HAP-1 (cell line): ENCODE data around the gene ALG12.

Source experiments
- DNase-seq, 2 experiments: peaks; one replicate each; pipeline ENCODE4 v3.0.0-alpha.2; 2016 to 2020; ENCODE audit warnings: low spot score in 2 of 2
- H3K27me3 ChIP-seq: fragments of 250-450 bp; sonication (Bioruptor Pico); 2 replicates; pipeline ENCODE4 v1.5.1; 2020; ENCODE audit warnings: low read depth, mild to moderate bottlenecking, moderate library complexity
- H3K36me3 ChIP-seq: fragments of 250-450 bp; sonication (Bioruptor Pico); replicated peaks from 2 replicates; pipeline ENCODE4 v1.5.1; 2020; ENCODE audit warnings: mild to moderate bottlenecking
- H3K4me1 ChIP-seq: fragments of 250-450 bp; sonication (Bioruptor Pico); 2 replicates; pipeline ENCODE4 v1.5.1; 2020; ENCODE audit warnings: mild to moderate bottlenecking
- H3K4me3 ChIP-seq: fragments of 250-450 bp; sonication (Bioruptor Pico); 2 replicates; pipeline ENCODE4 v1.5.1; 2020; ENCODE audit warnings: mild to moderate bottlenecking, moderate library complexity
- H3K9me3 ChIP-seq: fragments of 250-450 bp; sonication (Bioruptor Pico); 2 replicates; pipeline ENCODE4 v1.5.1; 2020; ENCODE audit warnings: mild to moderate bottlenecking, moderate library complexity
- in situ Hi-C: fragments of 300-500 bp; cut with MboI; formaldehyde crosslinking; loops from 3 replicates; pipeline ENCODE4 v1.14.3; 2020; ENCODE audit warnings: low sequenced_read_pairs, inconsistent platforms, mixed read lengths

The ALG12 gene

DNA sequence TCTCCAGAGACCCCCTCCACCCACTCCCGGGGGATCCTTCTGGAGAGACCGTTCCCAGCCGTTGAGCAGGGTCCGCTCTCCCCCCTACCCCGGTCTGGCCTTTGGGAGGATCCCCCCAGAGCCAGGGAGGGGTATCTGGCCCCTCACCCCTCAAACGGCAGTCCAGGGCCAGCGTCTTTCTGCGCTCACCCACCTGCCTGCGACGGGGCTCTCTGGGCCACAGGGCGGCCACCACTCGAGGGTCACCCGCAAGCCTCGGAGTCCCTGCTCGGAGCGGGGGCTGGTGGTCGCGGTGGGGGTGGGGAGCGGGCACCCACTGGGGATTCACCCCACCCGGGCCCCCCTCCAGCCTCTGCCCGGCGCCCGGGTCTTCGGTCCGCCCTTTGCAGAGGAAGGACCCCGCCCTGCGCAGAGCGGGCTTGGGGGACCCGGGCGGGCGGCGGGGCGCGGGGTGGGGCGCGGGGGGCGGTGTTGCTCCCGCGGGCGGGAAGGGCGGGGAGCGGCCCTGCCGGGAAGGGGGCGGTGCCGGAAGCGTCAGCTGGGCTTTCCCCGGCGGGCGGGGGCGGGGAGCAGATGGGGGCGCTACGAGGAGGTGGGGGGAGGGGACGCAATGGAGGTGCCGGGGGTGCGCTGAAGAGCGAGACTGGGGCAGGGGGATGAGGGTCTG lies 16.8 kb upstream of the ALG12 start:
- DNase-seq = peak; percentile 20 to 83
- in situ Hi-C loops = loop anchor here (5.0 kb wide), 2 partner anchors 97 to 277 kb away; no protein-coding TSS in a partner anchor
- Histone ChIP-seq H3K27me3 (no peaks in the 10 kb centered on the region), H3K36me3 (no peaks in the 10 kb centered on the region), H3K9me3 (no peaks in the 10 kb centered on the region), H3K4me1 (peaks cover 11% of the 10 kb centered on the region), H3K4me3 (peak overlapping the region; percentile 6; the same call in 1 of the 2 replicates)

DNA sequence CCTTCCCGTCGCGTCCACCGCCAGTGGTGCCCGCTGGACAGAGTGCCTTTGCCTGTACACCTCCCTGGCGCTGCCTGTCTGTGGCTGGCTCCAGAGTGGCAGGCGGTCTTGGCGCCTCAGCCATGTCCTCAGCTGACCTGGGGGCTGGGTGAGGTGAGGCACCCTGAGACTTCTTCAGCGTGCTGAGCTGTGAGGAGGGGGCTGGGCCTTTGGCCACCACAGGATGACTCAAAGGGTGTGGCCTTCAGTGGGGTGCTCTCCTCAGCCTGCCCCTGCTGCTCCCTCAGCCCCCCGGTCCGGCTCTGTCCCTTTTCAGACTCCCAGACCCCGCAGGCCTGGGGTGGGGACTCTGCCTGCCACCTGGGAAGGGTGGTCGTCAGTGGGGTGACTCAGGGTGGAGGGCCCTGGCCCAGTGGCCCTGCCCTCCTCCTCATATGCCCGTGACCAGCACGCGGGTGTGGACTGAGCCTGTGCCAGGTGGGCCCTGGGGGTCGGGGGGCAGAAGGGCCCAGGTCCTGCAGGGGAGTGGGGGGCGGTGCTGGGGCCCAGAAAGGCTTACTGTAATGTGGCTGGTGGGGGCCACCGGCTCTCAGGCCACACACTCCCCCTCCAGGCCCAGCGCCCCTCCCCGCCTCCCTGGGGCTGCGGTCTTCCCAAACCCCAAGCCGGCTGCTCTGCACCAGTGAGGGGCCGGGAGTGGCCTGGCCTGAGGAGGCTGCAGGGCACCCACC lies 16.1 kb upstream of the ALG12 start:
- in situ Hi-C loops = loop anchor here (5.0 kb wide), 2 partner anchors 98 to 278 kb away; no protein-coding TSS in a partner anchor
- no peaks in the 10 kb centered on the region for H3K27me3 ChIP-seq
- no peak overlapping the region; the same call in 1 of the 2 replicates for H3K4me3 ChIP-seq
- no peak for DNase-seq
- H3K4me1 ChIP-seq = peaks cover 15% of the 10 kb centered on the region
- no peaks in the 10 kb centered on the region for H3K36me3 ChIP-seq
- no peaks in the 10 kb centered on the region for H3K9me3 ChIP-seq

DNA sequence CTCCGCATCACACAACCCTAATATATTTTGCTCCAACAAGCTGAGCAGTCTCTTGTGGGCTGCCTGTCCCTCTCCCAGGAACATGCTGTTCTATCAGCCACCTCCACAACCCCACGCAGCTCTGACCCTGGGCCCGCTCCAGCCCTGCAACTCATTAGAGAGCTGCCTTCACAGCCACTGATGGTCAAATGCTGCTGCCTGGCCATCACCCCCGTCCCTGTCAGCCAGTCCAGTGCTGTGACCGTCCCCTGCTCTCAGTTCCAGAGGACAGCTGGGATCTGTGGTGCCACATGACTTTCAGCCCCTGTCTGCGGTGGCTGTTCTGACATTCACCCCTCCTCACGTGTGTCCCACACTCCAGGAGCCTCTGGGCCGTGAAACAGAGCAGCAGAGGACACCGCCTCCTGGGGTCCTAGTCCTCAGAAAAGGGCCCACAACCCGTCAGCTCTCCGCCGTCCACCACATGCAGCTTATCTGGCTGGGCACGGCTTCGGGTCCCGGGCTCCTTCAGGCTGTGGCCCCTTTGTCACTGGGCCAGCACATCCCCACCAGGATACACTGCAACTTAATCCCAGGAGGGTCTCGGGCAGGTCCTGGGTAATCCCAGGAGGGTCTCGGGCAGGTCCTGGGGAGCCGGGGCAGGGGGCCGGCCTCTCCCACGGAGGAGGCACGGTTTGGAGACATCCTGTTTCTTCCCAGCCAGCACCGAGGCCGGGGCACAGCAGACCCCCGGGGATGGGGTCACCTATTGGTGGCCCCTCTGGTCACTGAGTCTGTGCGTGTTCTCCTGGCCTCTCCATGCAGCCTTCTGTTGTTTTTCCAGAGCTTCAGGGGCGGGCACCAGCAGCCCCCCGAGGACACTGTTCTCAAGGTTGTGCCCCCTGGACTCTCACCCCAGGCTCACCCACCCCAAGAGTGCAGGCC lies 15.3 kb upstream of the ALG12 start:
- Histone ChIP-seq H3K9me3 (no peaks in the 10 kb centered on the region), H3K4me1 (peaks cover 15% of the 10 kb centered on the region), H3K27me3 (no peaks in the 10 kb centered on the region), H3K36me3 (no peaks in the 10 kb centered on the region), H3K4me3 (no peak overlapping the region)
- DNase-seq = no peak
- in situ Hi-C loops = loop anchor here (5.0 kb wide), 2 partner anchors 99 to 279 kb away; no protein-coding TSS in a partner anchor

DNA sequence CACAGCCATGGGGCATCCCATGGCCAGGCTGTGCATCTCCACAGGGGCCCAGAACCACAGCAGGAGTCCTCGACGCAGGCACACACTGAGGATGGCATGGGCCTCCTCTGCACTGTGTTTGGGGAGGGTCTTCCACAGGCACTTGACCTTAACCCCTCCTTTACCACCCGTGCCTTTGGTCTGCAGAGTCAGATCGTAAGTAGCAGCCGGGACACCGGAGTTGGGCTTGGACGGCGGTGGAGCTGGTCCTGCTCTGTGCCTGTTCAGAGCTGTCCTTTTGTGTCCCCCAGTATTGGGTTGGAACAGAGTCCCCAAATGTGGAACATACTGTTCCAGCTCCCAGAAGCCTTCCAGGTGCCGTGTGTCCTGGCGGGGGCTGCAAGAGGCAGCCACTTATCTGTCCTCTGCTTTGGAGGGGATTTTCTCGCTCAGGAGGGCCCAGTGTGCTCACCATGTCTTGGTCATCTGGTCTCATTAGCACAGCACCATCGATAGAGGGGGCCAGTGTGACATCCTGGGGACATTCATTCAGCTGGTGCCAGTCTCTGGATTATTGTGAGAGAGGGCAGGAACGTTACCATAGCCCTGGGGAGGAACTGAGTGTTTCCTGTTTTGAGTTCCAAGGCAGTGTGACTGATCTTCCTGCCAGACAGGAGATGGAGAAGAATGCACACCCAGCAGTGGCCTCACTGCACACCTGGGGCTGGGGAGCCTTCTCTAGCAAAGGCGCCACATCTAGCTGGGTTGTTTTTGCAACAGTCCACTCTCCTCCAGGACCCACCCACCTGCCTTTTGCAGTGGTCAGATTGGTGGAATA lies 12.6 kb upstream of the ALG12 start:
- H3K4me3 ChIP-seq = no peak overlapping the region
- in situ Hi-C loops = loop anchor here (5.0 kb wide), 2 partner anchors 101 to 281 kb away; no protein-coding TSS in a partner anchor
- DNase-seq = peak; percentile 47 to 76
- peaks cover 4% of the 10 kb centered on the region for H3K4me1 ChIP-seq
- H3K9me3 ChIP-seq = no peaks in the 10 kb centered on the region
- no peaks in the 10 kb centered on the region for H3K27me3 ChIP-seq
- 0 out of 2 replicates have a peak, but pooled peaks cover 3% of the 10 kb centered on the region for H3K36me3 ChIP-seq

DNA sequence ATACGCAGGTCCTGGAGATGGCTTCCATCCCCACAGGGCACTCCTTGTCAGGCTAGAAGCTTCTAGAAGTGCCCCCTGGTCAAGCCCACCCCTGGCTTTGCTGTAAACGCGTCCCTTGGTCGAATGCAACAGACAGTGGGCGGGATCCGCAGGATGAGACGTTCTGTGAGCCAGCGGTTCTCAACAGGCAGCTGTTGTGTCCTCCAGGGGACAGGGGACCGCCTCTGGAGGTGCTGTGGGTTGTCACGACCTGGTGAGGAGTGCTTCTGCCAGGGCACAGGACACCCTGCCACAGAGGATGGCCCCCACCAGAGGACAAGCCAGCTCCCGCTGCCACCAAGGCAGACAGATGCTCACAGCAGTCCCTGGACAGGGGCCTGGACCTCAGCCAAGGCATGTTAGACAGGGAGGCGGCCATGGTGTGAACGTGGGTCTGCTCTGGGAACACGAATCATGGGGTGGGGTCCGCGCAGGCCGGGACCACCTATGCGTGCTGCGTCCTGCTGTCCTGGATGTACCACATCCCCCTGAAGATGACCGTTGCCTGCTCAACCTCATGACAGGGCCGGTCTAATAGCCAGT lies 11.8 kb upstream of the ALG12 start:
- in situ Hi-C loops = loop anchor here (5.0 kb wide), 2 partner anchors 102 to 282 kb away; no protein-coding TSS in a partner anchor
- peaks cover 4% of the 10 kb centered on the region for H3K4me1 ChIP-seq
- H3K4me3 ChIP-seq = no peak overlapping the region
- H3K36me3 ChIP-seq = 0 out of 2 replicates have a peak, but pooled peaks cover 5% of the 10 kb centered on the region
- DNase-seq = no peak
- no peaks in the 10 kb centered on the region for H3K9me3 ChIP-seq
- H3K27me3 ChIP-seq = no peaks in the 10 kb centered on the region

DNA sequence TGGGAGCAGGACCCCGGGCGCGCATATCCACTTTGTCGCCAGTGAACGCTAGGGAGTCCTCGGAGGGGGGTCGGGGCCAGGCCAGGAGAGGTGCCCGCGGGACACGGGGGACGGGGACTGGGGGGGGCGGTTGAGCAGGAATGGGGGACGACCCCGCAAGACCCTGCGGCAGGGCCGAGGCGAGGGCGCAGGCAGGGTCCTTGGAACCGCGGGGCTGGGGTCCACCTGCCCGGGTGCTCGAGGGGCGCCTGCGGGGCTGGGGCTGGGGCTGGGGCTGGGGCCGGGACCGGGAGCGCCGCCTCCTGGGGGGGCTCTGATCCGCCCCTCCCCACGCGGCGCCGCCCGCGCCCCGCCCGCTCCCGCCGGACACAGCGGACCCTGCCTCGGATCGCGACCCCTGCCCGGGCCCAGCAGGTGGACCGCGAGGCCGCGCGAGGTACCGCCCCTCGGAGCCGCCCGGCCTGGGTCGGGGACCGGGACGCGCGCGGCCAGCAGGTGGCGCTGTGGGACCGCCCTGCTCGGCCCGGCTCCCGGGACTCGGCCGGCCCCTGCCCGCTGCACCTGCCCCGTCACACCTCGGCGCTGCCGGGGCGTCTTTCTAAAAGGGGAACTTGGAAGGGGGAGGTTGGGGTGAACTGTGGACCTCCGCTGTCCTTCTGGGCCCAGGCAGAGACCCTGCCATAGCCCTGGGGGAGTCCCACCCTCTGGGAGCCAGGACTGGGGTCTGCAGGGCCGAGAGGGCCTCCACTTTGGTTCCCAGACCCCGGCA lies 11.2 kb upstream of the ALG12 start:
- H3K27me3 ChIP-seq = no peaks in the 10 kb centered on the region
- H3K4me1 ChIP-seq = peaks cover 4% of the 10 kb centered on the region
- DNase-seq = peak; percentile 46 to 82
- H3K36me3 ChIP-seq = 0 out of 2 replicates have a peak, but pooled peaks cover 5% of the 10 kb centered on the region
- H3K4me3 ChIP-seq = no peak overlapping the region
- in situ Hi-C loops = no loop called here
- H3K9me3 ChIP-seq = no peaks in the 10 kb centered on the region

DNA sequence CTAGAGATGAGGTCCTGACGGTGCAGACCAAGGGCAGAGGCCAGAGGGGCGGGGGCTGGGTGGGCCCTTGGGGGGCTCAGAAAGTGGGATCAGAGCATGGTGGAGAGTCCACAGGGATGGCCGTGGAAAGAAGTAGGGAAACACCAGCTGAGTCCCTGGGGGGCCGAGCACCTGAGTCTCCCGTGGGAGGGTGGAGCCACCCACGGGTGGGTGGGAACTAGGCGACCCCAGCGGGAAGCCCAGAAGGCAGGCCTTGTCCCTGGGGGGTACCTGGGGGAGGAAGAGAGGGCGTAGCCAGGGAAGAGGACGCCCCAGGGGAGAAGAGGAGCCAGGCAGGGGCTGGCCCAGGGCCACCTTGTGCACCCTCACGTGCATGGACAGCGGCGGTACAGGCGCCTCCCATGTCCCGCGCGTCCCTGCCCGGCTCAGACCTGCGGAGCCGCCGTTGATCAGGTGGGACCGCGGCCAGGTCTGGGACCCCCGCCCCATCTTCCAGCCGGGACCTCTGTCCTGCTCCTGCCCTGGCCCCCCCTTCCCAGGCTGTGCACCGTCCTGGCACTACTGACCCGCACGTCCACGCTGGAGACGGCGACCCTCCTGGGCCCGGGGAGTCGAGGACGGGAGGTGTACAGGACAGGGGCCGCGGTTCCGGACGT lies 10.4 kb upstream of the ALG12 start:
- in situ Hi-C loops = no loop called here
- no peak overlapping the region for H3K4me3 ChIP-seq
- H3K9me3 ChIP-seq = no peaks in the 10 kb centered on the region
- no peak for DNase-seq
- H3K36me3 ChIP-seq = 0 out of 2 replicates have a peak, but pooled peaks cover 5% of the 10 kb centered on the region
- no peaks in the 10 kb centered on the region for H3K27me3 ChIP-seq
- peaks cover 4% of the 10 kb centered on the region for H3K4me1 ChIP-seq

DNA sequence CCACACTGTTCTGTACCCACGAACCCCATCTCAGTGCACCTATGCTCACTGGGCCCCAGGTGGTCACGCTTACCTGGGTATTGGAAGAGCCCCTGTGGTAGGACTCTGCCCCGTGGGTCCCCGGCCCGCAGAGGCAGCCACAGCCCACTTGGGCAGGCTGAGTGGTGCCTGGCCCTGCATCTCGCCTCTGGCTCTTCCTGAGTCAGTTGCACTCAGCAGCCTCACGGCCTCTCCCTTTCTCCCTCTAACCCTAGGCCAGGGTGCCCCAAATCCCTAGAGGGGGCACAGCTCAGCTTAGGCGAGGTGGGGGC lies 9.9 kb upstream of the ALG12 start:
- Histone ChIP-seq H3K9me3 (no peaks in the 10 kb centered on the region), H3K4me1 (peaks cover 4% of the 10 kb centered on the region), H3K27me3 (no peaks in the 10 kb centered on the region), H3K36me3 (peaks cover 5% of the 10 kb centered on the region; the same call in 1 of the 2 replicates), H3K4me3 (no peak overlapping the region)
- no peak for DNase-seq
- in situ Hi-C loops = no loop called here

DNA sequence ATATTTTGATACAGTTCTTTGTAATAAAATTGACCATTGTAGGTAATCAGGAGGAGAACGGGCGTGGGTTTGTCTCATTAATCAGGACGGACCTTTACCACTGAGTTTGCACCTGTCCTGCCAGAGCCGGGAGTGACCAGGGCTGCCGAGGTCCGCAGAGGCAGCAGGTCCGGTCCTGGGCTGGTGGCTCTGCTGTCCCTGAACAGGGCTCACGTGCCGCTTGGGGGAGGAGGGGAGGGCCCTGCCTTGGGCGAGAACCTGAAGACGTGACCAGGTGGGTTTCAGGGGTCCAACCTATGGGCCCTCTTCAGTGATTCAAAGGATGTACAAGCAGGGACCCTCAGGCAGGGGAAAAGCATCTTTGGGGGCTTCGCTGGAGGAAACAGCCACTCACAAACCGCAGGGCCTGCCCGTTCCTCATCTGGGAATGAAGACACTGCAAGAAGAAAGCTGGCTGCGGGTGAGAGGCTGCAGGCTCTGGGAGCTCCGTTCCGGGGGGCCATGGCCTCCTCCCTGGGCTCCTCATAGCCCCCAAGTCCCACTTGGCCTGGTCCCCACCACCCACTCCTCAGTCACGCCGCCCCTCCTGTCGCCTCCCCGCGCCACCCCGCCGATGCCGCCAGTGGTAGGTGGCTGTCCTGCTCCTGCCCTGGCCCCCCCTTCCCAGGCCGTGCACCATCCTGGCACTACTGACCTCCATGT lies 9.4 kb upstream of the ALG12 start:
- H3K4me3 ChIP-seq = no peak overlapping the region
- no peak for DNase-seq
- H3K4me1 ChIP-seq = peaks cover 4% of the 10 kb centered on the region
- no peaks in the 10 kb centered on the region for H3K9me3 ChIP-seq
- peaks cover 7% of the 10 kb centered on the region; the same call in 1 of the 2 replicates for H3K36me3 ChIP-seq
- in situ Hi-C loops = no loop called here
- no peaks in the 10 kb centered on the region for H3K27me3 ChIP-seq

DNA sequence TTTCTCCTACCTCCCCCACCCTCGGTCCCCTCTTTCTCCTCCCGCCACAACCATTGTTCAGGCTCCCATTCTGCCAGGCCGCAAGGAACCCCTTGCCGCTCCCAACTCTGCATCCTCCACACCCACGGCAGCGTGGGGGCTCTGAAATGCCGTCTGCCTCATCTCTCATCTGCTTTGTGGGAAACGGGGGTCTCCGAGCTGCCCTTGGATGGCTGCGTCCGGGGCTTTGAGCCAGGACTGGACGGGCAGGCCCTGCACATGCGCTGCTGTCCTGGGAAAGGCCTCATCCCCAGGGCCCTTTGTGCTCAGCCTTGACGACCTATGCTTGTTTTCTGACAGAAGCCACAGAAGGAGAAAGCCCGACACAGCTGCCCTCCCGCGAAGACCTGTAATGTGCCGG lies 8.7 kb upstream of the ALG12 start:
- Histone ChIP-seq H3K27me3 (no peaks in the 10 kb centered on the region), H3K4me3 (no peak overlapping the region), H3K9me3 (no peaks in the 10 kb centered on the region), H3K4me1 (peaks cover 4% of the 10 kb centered on the region), H3K36me3 (peaks cover 7% of the 10 kb centered on the region; the same call in 1 of the 2 replicates)
- in situ Hi-C loops = no loop called here
- DNase-seq = no peak

DNA sequence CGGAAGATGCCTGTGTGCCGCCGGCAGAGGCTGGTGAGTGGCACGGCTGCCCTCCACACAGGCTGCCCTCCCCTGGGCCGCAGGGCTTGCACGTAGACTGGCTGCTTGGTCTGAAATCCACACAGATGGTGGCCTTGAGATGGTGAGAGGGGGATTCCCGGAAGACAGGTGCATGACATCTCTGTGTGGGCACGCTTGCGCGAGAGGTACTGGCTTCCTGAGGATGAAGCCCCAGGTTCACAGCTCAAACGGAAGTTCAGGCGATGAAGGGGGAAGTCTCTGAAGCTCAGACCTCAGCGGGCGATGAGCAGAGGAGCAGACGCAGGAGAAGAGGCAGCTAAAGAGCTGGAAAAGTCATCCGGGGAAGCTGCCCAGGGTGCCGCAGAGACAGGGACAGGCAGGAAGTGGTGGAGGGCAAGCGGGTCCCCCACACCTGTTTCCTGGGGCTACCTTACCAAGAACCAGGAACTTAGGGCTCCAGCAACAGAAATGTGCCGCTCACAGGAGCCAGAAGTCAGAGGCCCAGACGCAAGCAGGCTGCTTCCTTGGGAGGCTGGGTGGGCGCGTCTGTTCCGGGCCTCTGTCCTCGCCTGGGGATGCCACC lies 7.4 kb upstream of the ALG12 start:
- peaks cover 4% of the 10 kb centered on the region for H3K4me1 ChIP-seq
- peaks cover 7% of the 10 kb centered on the region; the same call in 1 of the 2 replicates for H3K36me3 ChIP-seq
- no peak for DNase-seq
- H3K4me3 ChIP-seq = no peak overlapping the region
- no peaks in the 10 kb centered on the region for H3K27me3 ChIP-seq
- in situ Hi-C loops = no loop called here
- H3K9me3 ChIP-seq = no peaks in the 10 kb centered on the region
